HepG2 (cell line): ENCODE measurements around the gene BNIP1. TPM values are rescaled to one million over a fixed set of nuclear protein-coding genes. Genes with fewer than 3 reads are reported as not detected.

ENCODE experiments used
- ATAC-seq: fragments of 200-7000 bp; cut with Tn5 transposase; 3 replicates; pipeline ENCODE4 v1.9.1; 2020; ENCODE audit warnings: mild to moderate bottlenecking, moderate library complexity
- BruUV-seq: library from RNA; stranded (reverse); fragments of 400-500 nt; replicated peaks from 2 replicates; lab custom pipeline; 2021; lab: Mats Ljungman, UMichigan
- CTCF ChIA-PET: fragments of 300-600 bp; formaldehyde crosslinking; extraction: SDS; loops from one replicate; lab custom pipeline; 2021; ENCODE audit warnings: low total read pairs, inconsistent platforms, low intra/inter-chr PET ratio; lab: Yijun Ruan, JAX
- POLR2A ChIA-PET: fragments of 350-600 bp; sonication (Branson Sonifier 250); formaldehyde crosslinking; loops from one replicate; lab custom pipeline; 2020; ENCODE audit warnings: antibody characterized with exemption, inconsistent platforms; lab: Yijun Ruan, JAX
- DNase-seq: peaks from one replicate; pipeline ENCODE4 v3.0.0-alpha.2; 2015; ENCODE audit warnings: low spot score
- FAIRE-seq: peaks from 3 replicates; lab custom pipeline; 2011; peaks lifted over from hg19 to GRCh38; lab: Jason Lieb, UNC
- H2AFZ ChIP-seq: one replicate; pipeline ENCODE4 v1.6.1; 2011; ENCODE audit warnings: low read length, inconsistent platforms
- H3K27ac ChIP-seq: fragments of 300-600 bp; 3 replicates; pipeline ENCODE4 v1.8.0; 2011; ENCODE audit warnings: mixed run types, mild to moderate bottlenecking, mixed read lengths, low read length, inconsistent platforms; ENCODE audit not compliant: insufficient read depth; ENCODE audit errors: extremely low read length
- H3K27me3 ChIP-seq, 2 experiments: fragments of 200-600 bp in 1 of 2; 2 replicates in 1 of 2; 3 replicates in 1 of 2; pipeline versions ENCODE4 v1.6.0 to v1.8.0; 2011; ENCODE audit warnings: low read length in 2 of 2, mild to moderate bottlenecking in 2 of 2, moderate library complexity in 2 of 2, inconsistent platforms in 1 of 2; ENCODE audit not compliant: insufficient read depth in 2 of 2, control insufficient read depth in 1 of 2
- H3K36me3 ChIP-seq, 2 experiments: fragments of 200-600 bp in 1 of 2; replicated peaks in 1 of 2; 2 replicates in 1 of 2; 3 replicates in 1 of 2; pipeline versions ENCODE4 v1.5.1 to v1.8.0; 2011; ENCODE audit warnings: low read length in 2 of 2, inconsistent platforms in 1 of 2; ENCODE audit not compliant: insufficient read depth in 2 of 2, control insufficient read depth in 1 of 2
- H3K4me1 ChIP-seq: 2 replicates; pipeline ENCODE4 v1.5.1; 2012; ENCODE audit warnings: low read length, inconsistent platforms; ENCODE audit not compliant: insufficient read depth
- H3K4me2 ChIP-seq: 2 replicates; pipeline ENCODE4 v1.6.0; 2011; ENCODE audit warnings: low read depth, low read length, inconsistent platforms
- H3K4me3 ChIP-seq, 3 experiments: fragments of 200-600 bp in 1 of 3; sonication (generic), shearing (Covaris generic) in 1 of 3; replicated peaks in 1 of 3; 2 replicates each; pipeline ENCODE4 v1.5.1; 2011 to 2016; ENCODE audit warnings: low read length in 3 of 3, inconsistent platforms in 2 of 3, low read depth in 2 of 3, mild to moderate bottlenecking in 2 of 3, control low read depth in 1 of 3, mixed read lengths in 1 of 3; ENCODE audit not compliant: insufficient read depth in 1 of 3
- H3K79me2 ChIP-seq: one replicate; pipeline ENCODE4 v1.6.1; 2011; ENCODE audit warnings: low read length, inconsistent platforms; ENCODE audit not compliant: insufficient read depth
- H3K9ac ChIP-seq: 2 replicates; pipeline ENCODE4 v1.6.0; 2011; ENCODE audit warnings: mild to moderate bottlenecking, low read depth, low read length, inconsistent platforms; ENCODE audit not compliant: insufficient read depth
- H3K9me3 ChIP-seq: 2 replicates; pipeline ENCODE4 v1.5.1; 2012; ENCODE audit warnings: mild to moderate bottlenecking, low read length
- H4K20me1 ChIP-seq: 2 replicates; pipeline ENCODE4 v1.6.0; 2011; ENCODE audit warnings: inconsistent platforms, mild to moderate bottlenecking, low read length, moderate library complexity; ENCODE audit not compliant: insufficient read depth
- ERF ChIP-seq: IDR thresholded peaks from 2 replicates; pipeline ENCODE4 v1.6.1; 2018; ENCODE audit warnings: missing biosample characterization, missing genetic modification reagents
- GPN1 ChIP-seq: sonication (generic); formaldehyde crosslinking; IDR thresholded peaks from 2 replicates; pipeline ENCODE4 v1.5.1; 2020; ENCODE audit warnings: missing genetic modification reagents, borderline replicate concordance
- IRX3 ChIP-seq: sonication (generic); formaldehyde crosslinking; IDR thresholded peaks from 2 replicates; pipeline ENCODE4 v1.8.1; 2023; ENCODE audit warnings: mild to moderate bottlenecking, low read depth, missing genetic modification reagents, borderline replicate concordance
- MED1 ChIP-seq: sonication (generic); formaldehyde crosslinking; IDR thresholded peaks from 2 replicates; pipeline ENCODE4 v1.4.0; 2020; ENCODE audit warnings: missing genetic modification reagents
- NAIF1 ChIP-seq: sonication (generic); formaldehyde crosslinking; IDR thresholded peaks from 2 replicates; pipeline ENCODE4 v1.5.0; 2020; ENCODE audit warnings: mild to moderate bottlenecking, missing genetic modification reagents, borderline replicate concordance
- PRMT3 ChIP-seq: sonication (generic); formaldehyde crosslinking; IDR thresholded peaks from 2 replicates; pipeline ENCODE4 v1.8.1; 2022; ENCODE audit warnings: low read depth, mild to moderate bottlenecking, moderate library complexity, missing genetic modification reagents, borderline replicate concordance
- RAD51 ChIP-seq: fragments of 450-650 bp; IDR thresholded peaks from 2 replicates; pipeline ENCODE4 v1.6.1; 2016; ENCODE audit warnings: borderline replicate concordance
- SRY ChIP-seq: sonication (generic); formaldehyde crosslinking; IDR thresholded peaks from 2 replicates; pipeline ENCODE4 v1.8.0; 2022; ENCODE audit warnings: mild to moderate bottlenecking, missing genetic modification reagents
- ZNF331 ChIP-seq: sonication (generic); formaldehyde crosslinking; IDR thresholded peaks from 2 replicates; pipeline ENCODE4 v1.4.0; 2020; ENCODE audit warnings: missing genetic modification reagents
- ZNF737 ChIP-seq: sonication (generic); formaldehyde crosslinking; IDR thresholded peaks from 2 replicates; pipeline ENCODE4 v1.5.0; 2020; ENCODE audit warnings: missing genetic modification reagents, mild to moderate bottlenecking, borderline replicate concordance
- WGBS: methylation state at CpG from one replicate; pipeline ENCODE4 v1.1.6; 2017; ENCODE audit warnings: low lambda C conversion rate; 5-methylcytosine and 5-hydroxymethylcytosine counted together
- in situ Hi-C: cut with HindIII; loops from 2 replicates; pipeline ENCODE4 v1.10.0; 2017; ENCODE audit warnings: low pct_unique_long_range_greater_than_20kb; ENCODE audit not compliant: extremely low pct_ligation_motif_present
- intact Hi-C: fragments of 100-400 bp; cut with micrococcal nuclease; formaldehyde crosslinking; loops from one replicate; pipeline ENCODE4 v1.10.0; 2022; ENCODE audit not compliant: unreplicated experiment
- polyA plus RNA-seq, 8 experiments: library from polyadenylated mRNA; depleted of rRNA in 3 of 8; stranded (reverse) in 7 of 8; unstranded in 1 of 8; fragments of >200 nt; fragmentation: Illumina TruSeq in 4 of 8; extraction: Trizol in 4 of 8; gene quantifications; 2 replicates each; pipeline versions ENCODE4 v1.2.1 to v1.2.3, GENCODE V29; 2011 to 2016; ENCODE audit warnings: low read depth in 4 of 8, missing spikeins in 1 of 8, mixed read lengths in 1 of 8; ENCODE audit not compliant: insufficient read depth in 1 of 8
- total RNA-seq, 5 experiments: library from RNA; depleted of rRNA; stranded (reverse); fragments of >200 nt; fragmentation: Illumina TruSeq; extraction: Trizol; gene quantifications; 2 replicates each; pipeline ENCODE4 v1.2.3, GENCODE V29; 2016; ENCODE audit warnings: low read depth in 1 of 5

Gene BNIP1
- total and polyA plus RNA-seq, 2 of the 13 experiments (the other 11 are each of a cell fraction or from before 2014, with no cell fraction given): 13.2 to 16.9 TPM

GRCh38 chr5:173178369-173178910, 34.1 kb downstream of the BNIP1 start:
- intact Hi-C loops: no loop called here
- Histone ChIP-seq H2AFZ (no peak overlapping the region), H3K4me2 (no peak overlapping the region), H3K9ac (no peak overlapping the region), H4K20me1 (no peaks in the 10 kb centered on the region), H3K27ac (no peak overlapping the region), H3K4me1 (0 out of 2 replicates have a peak, but pooled peaks cover 7% of the 10 kb centered on the region), H3K4me3 (no peak overlapping the region; a peak in 1 of 6 replicates), H3K9me3 (no peaks in the 10 kb centered on the region), H3K27me3 (peaks cover 2 to 38% of the 10 kb centered on the region in 2 experiments), H3K36me3 (no peaks in the 10 kb centered on the region), H3K79me2 (no peaks in the 10 kb centered on the region)
- no peak for ATAC-seq
- in situ Hi-C loops: no loop called here
- DNase-seq: no peak
- POLR2A ChIA-PET: no interaction called here
- WGBS: 54% methylated on average over 12 of the region's 12 CpGs
- CTCF ChIA-PET: no interaction called here
- TF ChIP-seq ZNF331 (peak; percentile 40; the same call in 1 of the 2 replicates), SRY (CRISPR knock-in tag) (no peak), NAIF1 (CRISPR knock-in tag) (no peak), PRMT3 (no peak), MED1 (CRISPR knock-in tag) (no peak), GPN1 (CRISPR knock-in tag) (no peak), ERF (CRISPR knock-in tag) (no peak), RAD51 (no peak), IRX3 (CRISPR knock-in tag) (no peak)
- FAIRE-seq: no peak
- BruUV-seq: no TSS peak

- no peaks in the 10 kb centered on the region for H3K79me2 ChIP-seq
- no peaks in the 10 kb centered on the region for H4K20me1 ChIP-seq
- intact Hi-C loops: no loop called here
- no peak overlapping the region for H2AFZ ChIP-seq
- in situ Hi-C loops: no loop called here
- H3K27ac ChIP-seq: no peak overlapping the region
- no peak overlapping the region for H3K4me3 ChIP-seq
- H3K36me3 ChIP-seq: no peaks in the 10 kb centered on the region
- H3K9ac ChIP-seq: no peak overlapping the region
- POLR2A ChIA-PET: no interaction called here
- H3K9me3 ChIP-seq: no peaks in the 10 kb centered on the region
- WGBS: 69% methylated on average over 2 of the region's 2 CpGs
- peaks cover 2 to 34% of the 10 kb centered on the region in 2 experiments for H3K27me3 ChIP-seq
- no peak overlapping the region for H3K4me2 ChIP-seq
- no TSS peak for BruUV-seq
- CTCF ChIA-PET: no interaction called here
- ATAC-seq (no peak), DNase-seq (no peak), FAIRE-seq (no peak)
- TF ChIP-seq ZNF331 (peak; percentile 98), ZNF737 (no peak)
- 0 out of 2 replicates have a peak, but pooled peaks cover 7% of the 10 kb centered on the region for H3K4me1 ChIP-seq
These were observed 36.0 kb downstream of the BNIP1 start for GRCh38 chr5:173180331-173180730.
